ENCODE data around the gene PRM1. TPM values are rescaled to one million over a fixed set of nuclear protein-coding genes. Genes with fewer than 3 reads are reported as not detected.
A peak's percentile ranks its signal among the peaks of the same experiment; 100 is the strongest.

Gene PRM1
- total and polyA plus RNA-seq, 2 of the 13 experiments (the other 11 are each of a cell fraction or from before 2014, with no cell fraction given), result not detected

DNA sequence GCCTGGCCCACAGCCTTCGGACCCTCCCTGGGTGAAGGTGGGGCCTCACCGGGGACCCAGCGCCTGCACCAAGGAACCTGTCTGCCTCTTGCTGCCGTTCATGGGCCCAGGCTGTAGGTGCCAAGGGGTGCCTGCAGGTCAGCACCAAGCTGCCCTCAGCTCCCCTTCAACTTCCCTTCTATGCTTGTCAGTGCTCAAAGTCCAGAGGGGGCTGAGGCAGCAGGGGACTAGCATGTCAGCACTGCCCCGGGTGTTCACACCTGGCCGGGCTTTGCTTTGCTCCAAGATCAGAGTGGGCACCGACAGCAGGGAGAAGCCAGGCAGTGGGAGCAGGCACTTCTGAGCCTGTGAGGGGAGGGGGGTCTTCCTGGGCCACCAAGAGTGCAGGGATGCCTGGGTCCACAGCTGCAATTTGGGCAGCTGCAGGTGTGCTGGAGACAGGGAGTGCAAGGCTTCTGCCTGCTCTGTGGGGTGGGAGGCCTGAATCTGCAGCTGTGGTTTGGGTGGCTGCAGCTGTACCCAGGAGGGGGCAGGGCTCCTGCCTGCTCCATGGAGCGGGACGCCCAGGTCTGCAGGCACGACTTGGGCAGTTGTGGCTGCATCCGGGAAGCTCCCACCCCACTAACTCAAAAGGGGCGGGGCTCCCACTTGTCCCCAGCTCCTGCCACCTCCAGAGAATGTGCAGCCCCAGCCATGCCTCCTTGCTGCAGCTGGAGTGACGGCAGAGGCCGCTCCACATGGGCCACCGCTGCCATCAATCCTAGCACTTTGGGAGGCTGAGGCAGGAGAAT lies 27.6 kb upstream of the PRM1 start (continued):
- TF ChIP-seq AHDC1 (CRISPR knock-in tag; IDR thresholded peaks at IDR 0.05; ENCODE audit: borderline replicate concordance), result no peak
- peak; percentile 76 for TF ChIP-seq MED1 (CRISPR knock-in tag; IDR thresholded peaks at IDR 0.05)
- peak; percentile 52; the same call in 1 of the 2 replicates for TF ChIP-seq KLF12 (CRISPR knock-in tag; IDR thresholded peaks at IDR 0.05; ENCODE audit: borderline replicate concordance)
- 0 out of 2 replicates have a peak, but pooled peaks have one; percentile 61 for TF ChIP-seq GABPB1 (CRISPR knock-in tag; IDR thresholded peaks at IDR 0.05)
- no peak for TF ChIP-seq RBAK (CRISPR knock-in tag; IDR thresholded peaks at IDR 0.05)
- TF ChIP-seq, protein P1, sequence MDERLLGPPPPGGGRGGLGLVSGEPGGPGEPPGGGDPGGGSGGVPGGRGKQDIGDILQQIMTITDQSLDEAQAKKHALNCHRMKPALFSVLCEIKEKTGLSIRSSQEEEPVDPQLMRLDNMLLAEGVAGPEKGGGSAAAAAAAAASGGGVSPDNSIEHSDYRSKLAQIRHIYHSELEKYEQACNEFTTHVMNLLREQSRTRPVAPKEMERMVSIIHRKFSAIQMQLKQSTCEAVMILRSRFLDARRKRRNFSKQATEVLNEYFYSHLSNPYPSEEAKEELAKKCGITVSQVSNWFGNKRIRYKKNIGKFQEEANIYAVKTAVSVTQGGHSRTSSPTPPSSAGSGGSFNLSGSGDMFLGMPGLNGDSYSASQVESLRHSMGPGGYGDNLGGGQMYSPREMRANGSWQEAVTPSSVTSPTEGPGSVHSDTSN (CRISPR knock-in tag; IDR thresholded peaks at IDR 0.05), result no peak; the same call in 1 of the 2 replicates
- TF ChIP-seq BCL3 (CRISPR knock-in tag; IDR thresholded peaks at IDR 0.05), result no peak
- TF ChIP-seq NFIC (IDR thresholded peaks at IDR 0.05; ENCODE audit: low read length), result no peak
- peak; percentile 63 for TF ChIP-seq HOXA3 (CRISPR knock-in tag; IDR thresholded peaks at IDR 0.05)
- no peak for TF ChIP-seq YEATS4 (CRISPR knock-in tag; IDR thresholded peaks at IDR 0.05; ENCODE audit: borderline replicate concordance)
- TF ChIP-seq NFRKB (IDR thresholded peaks at IDR 0.05), result no peak
- TF ChIP-seq ZNF503 (CRISPR knock-in tag; IDR thresholded peaks at IDR 0.05), result no peak; the same call in 1 of the 2 replicates
- peak; percentile 10; the same call in 1 of the 2 replicates for TF ChIP-seq ZNF350 (CRISPR knock-in tag; IDR thresholded peaks at IDR 0.05; ENCODE audit: borderline replicate concordance, low read depth)
- no peak for TF ChIP-seq ZNF101 (CRISPR knock-in tag; IDR thresholded peaks at IDR 0.05; ENCODE audit: borderline replicate concordance, low read depth)
- TF ChIP-seq FOXC1 (CRISPR knock-in tag; IDR thresholded peaks at IDR 0.05; ENCODE audit: borderline replicate concordance), result peak; percentile 94
- TF ChIP-seq ZNF775 (CRISPR knock-in tag; IDR thresholded peaks at IDR 0.05; ENCODE audit: borderline replicate concordance), result no peak
- no peak; the same call in 1 of the 2 replicates for TF ChIP-seq ZNF549 (CRISPR knock-in tag; IDR thresholded peaks at IDR 0.05)
